ENCODE measurements around the gene LTC4S.

Gene LTC4S

GRCh38 chr5:179812997-179813607, 19.3 kb downstream of the LTC4S start:
- no peak overlapping the region for H3K23ac ChIP-seq (ENCODE audit: low read length)
- no peak overlapping the region for H3K4ac ChIP-seq (ENCODE audit: low read depth, low read length)
- H3K79me1 ChIP-seq (ENCODE audit: low read length): no peaks in the 10 kb centered on the region
- no peak overlapping the region for H2BK120ac ChIP-seq (ENCODE audit: low read depth, low read length)
- no peak overlapping the region for H2AK5ac ChIP-seq (ENCODE audit: low read length)
- no peak overlapping the region for H2BK5ac ChIP-seq (ENCODE audit: low read length)
- no peak overlapping the region for H3K4me3 ChIP-seq (ENCODE audit: low read length)
- WGBS (ENCODE audit: extremely low coverage, insufficient coverage, low lambda C conversion rate): no CpG with 5 or more reads among the region's 5 CpGs
- no peaks in the 10 kb centered on the region for H3K36me3 ChIP-seq (ENCODE audit: control insufficient read depth, insufficient read depth, low read length)
- no peaks in the 10 kb centered on the region for H3K4me1 ChIP-seq (ENCODE audit: control insufficient read depth, low read depth, low read length)
- no peak overlapping the region for H2BK15ac ChIP-seq (replicated peaks; ENCODE audit: low read depth)
- DNase-seq: no peak
- no peak overlapping the region for H4K5ac ChIP-seq (ENCODE audit: low read length)
- no peak overlapping the region for H3K4me2 ChIP-seq (ENCODE audit: low read length)
- no peak overlapping the region for H3K18ac ChIP-seq (ENCODE audit: low read length)
- no peak overlapping the region for H4K8ac ChIP-seq (ENCODE audit: low read depth, low read length)
- no peaks in the 10 kb centered on the region for H3K27me3 ChIP-seq (ENCODE audit: insufficient read depth, low read length, poor library complexity)
- H3K56ac ChIP-seq (ENCODE audit: low read length): no peak overlapping the region
- H3K9ac ChIP-seq (ENCODE audit: low read length): no peak overlapping the region
- no peak overlapping the region for H3K27ac ChIP-seq (ENCODE audit: low read depth, low read length)
- no peaks in the 10 kb centered on the region for H3K79me2 ChIP-seq (ENCODE audit: control insufficient read depth, insufficient read depth, low read length)

- no peak overlapping the region for H3K4me2 ChIP-seq (ENCODE audit: low read length)
- no peak overlapping the region for H3K9ac ChIP-seq (ENCODE audit: low read length)
- no peak overlapping the region for H2AK5ac ChIP-seq (ENCODE audit: low read length)
- no peaks in the 10 kb centered on the region for H3K79me2 ChIP-seq (ENCODE audit: control insufficient read depth, insufficient read depth, low read length)
- H3K27me3 ChIP-seq (ENCODE audit: insufficient read depth, low read length, poor library complexity): no peaks in the 10 kb centered on the region
- H3K4me1 ChIP-seq (ENCODE audit: control insufficient read depth, low read depth, low read length): no peaks in the 10 kb centered on the region
- H3K4me3 ChIP-seq (ENCODE audit: low read length): no peak overlapping the region
- H3K18ac ChIP-seq (ENCODE audit: low read length): no peak overlapping the region
- H3K23ac ChIP-seq (ENCODE audit: low read length): no peak overlapping the region
- H3K79me1 ChIP-seq (ENCODE audit: low read length): no peaks in the 10 kb centered on the region
- WGBS (ENCODE audit: extremely low coverage, insufficient coverage, low lambda C conversion rate): no CpG with 5 or more reads among the region's 3 CpGs
- no peak overlapping the region for H4K5ac ChIP-seq (ENCODE audit: low read length)
- H2BK5ac ChIP-seq (ENCODE audit: low read length): no peak overlapping the region
- no peak overlapping the region for H2BK15ac ChIP-seq (replicated peaks; ENCODE audit: low read depth)
- H3K27ac ChIP-seq (ENCODE audit: low read depth, low read length): no peak overlapping the region
- H3K36me3 ChIP-seq (ENCODE audit: control insufficient read depth, insufficient read depth, low read length): no peaks in the 10 kb centered on the region
- no peak overlapping the region for H3K4ac ChIP-seq (ENCODE audit: low read depth, low read length)
- H3K56ac ChIP-seq (ENCODE audit: low read length): no peak overlapping the region
- no peak overlapping the region for H4K8ac ChIP-seq (ENCODE audit: low read depth, low read length)
- H2BK120ac ChIP-seq (ENCODE audit: low read depth, low read length): no peak overlapping the region
- DNase-seq: no peak
Measured at GRCh38 chr5:179814090-179814489, 20.3 kb downstream of the LTC4S start.

GRCh38 chr5:179815491-179816249, 21.9 kb downstream of the LTC4S start:
- no peaks in the 10 kb centered on the region for H3K27me3 ChIP-seq (ENCODE audit: insufficient read depth, low read length, poor library complexity)
- no CpG with 5 or more reads among the region's 21 CpGs for WGBS (ENCODE audit: extremely low coverage, insufficient coverage, low lambda C conversion rate)
- no peak overlapping the region for H3K27ac ChIP-seq (ENCODE audit: low read depth, low read length)
- H2AK5ac ChIP-seq (ENCODE audit: low read length): no peak overlapping the region
- peaks cover 7% of the 10 kb centered on the region for H3K4me1 ChIP-seq (ENCODE audit: control insufficient read depth, low read depth, low read length)
- H3K4me2 ChIP-seq (ENCODE audit: low read length): no peak overlapping the region
- no peaks in the 10 kb centered on the region for H3K79me2 ChIP-seq (ENCODE audit: control insufficient read depth, insufficient read depth, low read length)
- no peak overlapping the region for H4K8ac ChIP-seq (ENCODE audit: low read depth, low read length)
- no peaks in the 10 kb centered on the region for H3K36me3 ChIP-seq (ENCODE audit: control insufficient read depth, insufficient read depth, low read length)
- H4K5ac ChIP-seq (ENCODE audit: low read length): no peak overlapping the region
- no peaks in the 10 kb centered on the region for H3K79me1 ChIP-seq (ENCODE audit: low read length)
- no peak overlapping the region for H2BK15ac ChIP-seq (replicated peaks; ENCODE audit: low read depth)
- H3K4me3 ChIP-seq (ENCODE audit: low read length): no peak overlapping the region
- H3K18ac ChIP-seq (ENCODE audit: low read length): no peak overlapping the region
- H2BK120ac ChIP-seq (ENCODE audit: low read depth, low read length): no peak overlapping the region
- H3K23ac ChIP-seq (ENCODE audit: low read length): no peak overlapping the region
- H2BK5ac ChIP-seq (ENCODE audit: low read length): no peak overlapping the region
- no peak overlapping the region for H3K4ac ChIP-seq (ENCODE audit: low read depth, low read length)
- no peak for DNase-seq
- no peak overlapping the region for H3K9ac ChIP-seq (ENCODE audit: low read length)
- no peak overlapping the region for H3K56ac ChIP-seq (ENCODE audit: low read length)

- Histone ChIP-seq H2BK5ac (ENCODE audit: low read length) (no peak overlapping the region), H2AK5ac (ENCODE audit: low read length) (no peak overlapping the region), H3K4ac (ENCODE audit: low read depth, low read length) (no peak overlapping the region), H3K9ac (ENCODE audit: low read length) (peak overlapping the region; percentile 65), H3K56ac (ENCODE audit: low read length) (peak overlapping the region; percentile 82), H3K4me1 (ENCODE audit: control insufficient read depth, low read depth, low read length) (peaks cover 7% of the 10 kb centered on the region), H3K4me2 (ENCODE audit: low read length) (peak overlapping the region; percentile 62), H3K79me2 (ENCODE audit: control insufficient read depth, insufficient read depth, low read length) (no peaks in the 10 kb centered on the region), H3K18ac (ENCODE audit: low read length) (no peak overlapping the region), H3K36me3 (ENCODE audit: control insufficient read depth, insufficient read depth, low read length) (no peaks in the 10 kb centered on the region), H3K23ac (ENCODE audit: low read length) (no peak overlapping the region), H2BK120ac (ENCODE audit: low read depth, low read length) (no peak overlapping the region), H3K79me1 (ENCODE audit: low read length) (no peaks in the 10 kb centered on the region), H4K8ac (ENCODE audit: low read depth, low read length) (no peak overlapping the region), H3K27ac (ENCODE audit: low read depth, low read length) (no peak overlapping the region), H4K5ac (ENCODE audit: low read length) (no peak overlapping the region), H3K4me3 (ENCODE audit: low read length) (no peak overlapping the region), H2BK15ac (replicated peaks; ENCODE audit: low read depth) (no peak overlapping the region), H3K27me3 (ENCODE audit: insufficient read depth, low read length, poor library complexity) (no peaks in the 10 kb centered on the region)
- no peak for DNase-seq
- no CpG with 5 or more reads among the region's 23 CpGs for WGBS (ENCODE audit: extremely low coverage, insufficient coverage, low lambda C conversion rate)
Measured at GRCh38 chr5:179816401-179816795, 22.6 kb downstream of the LTC4S start.

- H2BK5ac ChIP-seq (ENCODE audit: low read length): no peak overlapping the region
- no peaks in the 10 kb centered on the region for H3K79me1 ChIP-seq (ENCODE audit: low read length)
- peaks cover 8% of the 10 kb centered on the region for H3K4me1 ChIP-seq (ENCODE audit: control insufficient read depth, low read depth, low read length)
- no peak overlapping the region for H4K5ac ChIP-seq (ENCODE audit: low read length)
- H3K79me2 ChIP-seq (ENCODE audit: control insufficient read depth, insufficient read depth, low read length): peaks cover 2% of the 10 kb centered on the region
- no peak overlapping the region for H2BK15ac ChIP-seq (replicated peaks; ENCODE audit: low read depth)
- peak overlapping the region; percentile 65 for H3K9ac ChIP-seq (ENCODE audit: low read length)
- H2BK120ac ChIP-seq (ENCODE audit: low read depth, low read length): no peak overlapping the region
- no peak overlapping the region for H3K27ac ChIP-seq (ENCODE audit: low read depth, low read length)
- H3K23ac ChIP-seq (ENCODE audit: low read length): no peak overlapping the region
- H3K18ac ChIP-seq (ENCODE audit: low read length): peak overlapping the region; percentile 34
- no peak overlapping the region for H4K8ac ChIP-seq (ENCODE audit: low read depth, low read length)
- H3K27me3 ChIP-seq (ENCODE audit: insufficient read depth, low read length, poor library complexity): no peaks in the 10 kb centered on the region
- no peak overlapping the region for H2AK5ac ChIP-seq (ENCODE audit: low read length)
- H3K4me2 ChIP-seq (ENCODE audit: low read length): peak overlapping the region; percentile 62
- H3K4ac ChIP-seq (ENCODE audit: low read depth, low read length): no peak overlapping the region
- peak overlapping the region; percentile 82 for H3K56ac ChIP-seq (ENCODE audit: low read length)
- WGBS (ENCODE audit: extremely low coverage, insufficient coverage, low lambda C conversion rate): no CpG with 5 or more reads among the region's 72 CpGs
- DNase-seq: no peak
- peak overlapping the region; percentile 26 for H3K4me3 ChIP-seq (ENCODE audit: low read length)
- H3K36me3 ChIP-seq (ENCODE audit: control insufficient read depth, insufficient read depth, low read length): no peaks in the 10 kb centered on the region
Measured at GRCh38 chr5:179816796-179817469, 23.1 kb downstream of the LTC4S start.

Measured in mesendoderm (in vitro differentiated cells).